GM18508 (cell line): ENCODE results near the gene CRYAA.
A peak's percentile ranks its signal among the peaks of the same experiment; 100 is the strongest.
"Not testable (repeated sequence)": the region's sequence is repeated elsewhere in the genome, so short reads cannot be mapped to it uniquely, and the experiment has no call there.

Experiments used
- ATAC-seq: cut with Tn5 transposase; IDR thresholded peaks from one replicate; pipeline ENCODE4 v1.9.1; 2021; ENCODE audit warnings: moderate number of reproducible peaks; ENCODE audit not compliant: insufficient read depth, unreplicated experiment

The CRYAA gene

GRCh38 chr21:43168708-43169107, at the start of gene CRYAA:
Gene CRYAA (plus strand): TSS chr21:43169008. CDS start chr21:43169100, 92 bp downstream.
- ATAC-seq = not testable (repeated sequence)

- ATAC-seq = not testable (repeated sequence)
These were observed 38.7 kb upstream of the CRYAA start for GRCh38 chr21:43130094-43130493.

GRCh38 chr21:43134520-43134919, 34.3 kb upstream of the CRYAA start:
- ATAC-seq = not testable (repeated sequence)

- not testable (repeated sequence) for ATAC-seq
These were observed 29.9 kb upstream of the CRYAA start for GRCh38 chr21:43138944-43139343.

- not testable (repeated sequence) for ATAC-seq
These were observed 27.4 kb upstream of the CRYAA start for GRCh38 chr21:43141407-43141806.

GRCh38 chr21:43146637-43147036, 22.2 kb upstream of the CRYAA start:
- ATAC-seq = not testable (repeated sequence)

- ATAC-seq = not testable (repeated sequence)
These were observed 20.8 kb upstream of the CRYAA start for GRCh38 chr21:43147999-43148398.

- ATAC-seq = not testable (repeated sequence)
These were observed 19.5 kb upstream of the CRYAA start for GRCh38 chr21:43149344-43149743.

GRCh38 chr21:43153601-43154000, 15.2 kb upstream of the CRYAA start:
- ATAC-seq = peak; percentile 63

- not testable (repeated sequence) for ATAC-seq
These were observed 9.3 kb upstream of the CRYAA start for GRCh38 chr21:43159279-43160175.

GRCh38 chr21:43161826-43162707, 6.7 kb upstream of the CRYAA start:
- not testable (repeated sequence) for ATAC-seq

GRCh38 chr21:43162708-43163205, 6.1 kb upstream of the CRYAA start:
- not testable (repeated sequence) for ATAC-seq

- not testable (repeated sequence) for ATAC-seq
These were observed 4.0 kb upstream of the CRYAA start for GRCh38 chr21:43164823-43165222.

GRCh38 chr21:43165734-43166133, 3.1 kb upstream of the CRYAA start:
- ATAC-seq = not testable (repeated sequence)

- not testable (repeated sequence) for ATAC-seq
These were observed 550 bp downstream of the CRYAA start for GRCh38 chr21:43169230-43169886.

- not testable (repeated sequence) for ATAC-seq
These were observed 1.1 kb downstream of the CRYAA start for GRCh38 chr21:43169891-43170290.

GRCh38 chr21:43172812-43173211, 4.0 kb downstream of the CRYAA start:
- not testable (repeated sequence) for ATAC-seq

GRCh38 chr21:43173438-43173837, 4.6 kb downstream of the CRYAA start:
- not testable (repeated sequence) for ATAC-seq

- ATAC-seq = not testable (repeated sequence)
These were observed 5.1 kb downstream of the CRYAA start for GRCh38 chr21:43173930-43174329.

- not testable (repeated sequence) for ATAC-seq
These were observed 6.2 kb downstream of the CRYAA start for GRCh38 chr21:43174998-43175397.
